GM19468 (cell line): Measurements from ENCODE around the gene C4orf36.

Source experiments
- ATAC-seq: cut with Tn5 transposase; IDR thresholded peaks from one replicate; pipeline ENCODE4 v1.9.1; 2021; ENCODE audit warnings: mild to moderate bottlenecking, moderate library complexity, moderate number of reproducible peaks; ENCODE audit not compliant: unreplicated experiment; ENCODE audit errors: extremely low read depth

The C4orf36 gene

GRCh38 chr4:86891762-86892635 lies at the start of gene C4orf36:
Gene C4orf36 (minus strand): TSS chr4:86892422. CDS start chr4:86891520, 902 bp downstream.
- ATAC-seq, result peak; percentile 24

GRCh38 chr4:86940920-86941460 lies 48.8 kb upstream of the C4orf36 start:
- no peak for ATAC-seq

GRCh38 chr4:86939729-86940575 lies 47.7 kb upstream of the C4orf36 start:
- ATAC-seq, result peak; percentile 69

GRCh38 chr4:86938771-86939520 lies 46.7 kb upstream of the C4orf36 start:
- no peak for ATAC-seq

GRCh38 chr4:86935853-86936733 lies 43.9 kb upstream of the C4orf36 start:
- ATAC-seq, result peak; percentile 2

GRCh38 chr4:86935566-86935852 lies 43.3 kb upstream of the C4orf36 start:
- ATAC-seq, result no peak

- ATAC-seq, result peak; percentile 40
These were observed 42.7 kb upstream of the C4orf36 start, which contains the start of gene AFF1 for GRCh38 chr4:86934771-86935565. Gene AFF1 (plus strand): TSS chr4:86935011. CDS start chr4:86948534, 13,523 bp downstream.

GRCh38 chr4:86934147-86934770 lies 42.0 kb upstream of the C4orf36 start:
- no peak for ATAC-seq

- no peak for ATAC-seq
These were observed 36.4 kb upstream of the C4orf36 start for GRCh38 chr4:86928400-86929255.

- no peak for ATAC-seq
These were observed 35.7 kb upstream of the C4orf36 start for GRCh38 chr4:86927843-86928395.

- no peak for ATAC-seq
These were observed 34.3 kb upstream of the C4orf36 start for GRCh38 chr4:86926435-86927086.

- no peak for ATAC-seq
These were observed 32.6 kb upstream of the C4orf36 start for GRCh38 chr4:86924811-86925210.

GRCh38 chr4:86921608-86922252 lies 29.5 kb upstream of the C4orf36 start:
- no peak for ATAC-seq

GRCh38 chr4:86919561-86920223 lies 27.5 kb upstream of the C4orf36 start:
- no peak for ATAC-seq

- peak; percentile 20 for ATAC-seq
These were observed 26.4 kb upstream of the C4orf36 start for GRCh38 chr4:86918539-86919072.
